Breast epithelium (tissue), 3 donors: ENCODE data around the gene EEF1AKMT2.

Experiments
- POLR2A ChIP-seq: fragments of 450-650 bp; IDR thresholded peaks from one replicate; pipeline ENCODE4 v1.6.1; 2016; ENCODE audit warnings: antibody characterized with exemption, mild to moderate bottlenecking, moderate library complexity
- POLR2AphosphoS5 ChIP-seq, 3 donors: sonication (generic); formaldehyde crosslinking; IDR thresholded peaks; one replicate each; pipeline ENCODE4 v1.6.1; 2017; ENCODE audit warnings: antibody characterized with exemption in 3 of 3
- TF ChIP-seq, protein P1 (sequence below), 3 donors: fragments of 450-650 bp; IDR thresholded peaks; one replicate each; pipeline ENCODE4 v1.5.1; 2016 to 2017; ENCODE audit warnings: antibody characterized with exemption in 3 of 3, mild to moderate bottlenecking in 3 of 3, moderate library complexity in 3 of 3

DNA sequence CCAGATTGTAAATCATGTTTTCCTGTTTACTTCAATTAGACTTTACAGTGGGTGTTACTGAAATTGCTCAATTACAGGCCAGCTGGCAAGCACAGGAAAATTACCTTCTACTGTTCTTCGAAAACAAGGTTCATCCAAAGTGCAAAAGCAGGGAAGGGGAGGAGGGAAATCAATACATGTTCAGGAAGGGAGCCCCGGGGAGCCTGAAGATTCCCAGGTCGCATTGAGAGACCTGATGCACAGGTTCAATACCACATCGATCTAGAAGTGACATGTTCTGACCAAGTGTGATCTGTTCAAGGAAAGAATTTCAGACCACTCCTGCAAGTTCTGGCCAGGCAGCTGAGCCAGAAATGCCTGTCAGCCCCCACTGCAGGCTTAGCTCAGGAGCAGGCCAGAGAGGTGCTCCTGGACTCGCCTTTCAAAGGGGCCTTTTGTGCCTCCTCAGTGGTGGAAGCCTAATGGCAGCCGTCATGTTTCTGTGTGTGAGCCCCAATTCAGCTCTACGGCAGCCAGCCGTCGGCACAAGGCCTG is 83.4 kb downstream of the EEF1AKMT2 start:
- TF ChIP-seq, protein P1, sequence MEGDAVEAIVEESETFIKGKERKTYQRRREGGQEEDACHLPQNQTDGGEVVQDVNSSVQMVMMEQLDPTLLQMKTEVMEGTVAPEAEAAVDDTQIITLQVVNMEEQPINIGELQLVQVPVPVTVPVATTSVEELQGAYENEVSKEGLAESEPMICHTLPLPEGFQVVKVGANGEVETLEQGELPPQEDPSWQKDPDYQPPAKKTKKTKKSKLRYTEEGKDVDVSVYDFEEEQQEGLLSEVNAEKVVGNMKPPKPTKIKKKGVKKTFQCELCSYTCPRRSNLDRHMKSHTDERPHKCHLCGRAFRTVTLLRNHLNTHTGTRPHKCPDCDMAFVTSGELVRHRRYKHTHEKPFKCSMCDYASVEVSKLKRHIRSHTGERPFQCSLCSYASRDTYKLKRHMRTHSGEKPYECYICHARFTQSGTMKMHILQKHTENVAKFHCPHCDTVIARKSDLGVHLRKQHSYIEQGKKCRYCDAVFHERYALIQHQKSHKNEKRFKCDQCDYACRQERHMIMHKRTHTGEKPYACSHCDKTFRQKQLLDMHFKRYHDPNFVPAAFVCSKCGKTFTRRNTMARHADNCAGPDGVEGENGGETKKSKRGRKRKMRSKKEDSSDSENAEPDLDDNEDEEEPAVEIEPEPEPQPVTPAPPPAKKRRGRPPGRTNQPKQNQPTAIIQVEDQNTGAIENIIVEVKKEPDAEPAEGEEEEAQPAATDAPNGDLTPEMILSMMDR (IDR thresholded peaks at IDR 0.05): no peak
- TF ChIP-seq POLR2AphosphoS5 (IDR thresholded peaks at IDR 0.05) (no peak), POLR2A (no peak)
